Ovary (tissue), 3 donors: Measurements from ENCODE around the gene MAST4.

Experiments used
- EP300 ChIP-seq: sonication (generic); formaldehyde crosslinking; IDR thresholded peaks from one replicate; pipeline ENCODE4 v1.6.1; 2017; ENCODE audit warnings: antibody characterized with exemption
- POLR2A ChIP-seq: fragments of 450-650 bp; IDR thresholded peaks from one replicate; pipeline ENCODE4 v1.6.1; 2017; ENCODE audit warnings: antibody characterized with exemption, mild to moderate bottlenecking, moderate library complexity
- TF ChIP-seq, protein P1 (sequence below), 3 donors: fragments of 450-650 bp in 2 of 3; fragments of 200-600 bp in 1 of 3; IDR thresholded peaks; one replicate each; pipeline versions ENCODE4 v1.5.1 to v1.8.0; 2016 to 2022; ENCODE audit warnings: antibody characterized with exemption in 3 of 3, mild to moderate bottlenecking in 1 of 3
- donor health status: DM: no; HTN: no; CAD: no.

GRCh38 chr5:67013719-67014118 is 417.5 kb downstream of the MAST4 start:
- TF ChIP-seq, protein P1, sequence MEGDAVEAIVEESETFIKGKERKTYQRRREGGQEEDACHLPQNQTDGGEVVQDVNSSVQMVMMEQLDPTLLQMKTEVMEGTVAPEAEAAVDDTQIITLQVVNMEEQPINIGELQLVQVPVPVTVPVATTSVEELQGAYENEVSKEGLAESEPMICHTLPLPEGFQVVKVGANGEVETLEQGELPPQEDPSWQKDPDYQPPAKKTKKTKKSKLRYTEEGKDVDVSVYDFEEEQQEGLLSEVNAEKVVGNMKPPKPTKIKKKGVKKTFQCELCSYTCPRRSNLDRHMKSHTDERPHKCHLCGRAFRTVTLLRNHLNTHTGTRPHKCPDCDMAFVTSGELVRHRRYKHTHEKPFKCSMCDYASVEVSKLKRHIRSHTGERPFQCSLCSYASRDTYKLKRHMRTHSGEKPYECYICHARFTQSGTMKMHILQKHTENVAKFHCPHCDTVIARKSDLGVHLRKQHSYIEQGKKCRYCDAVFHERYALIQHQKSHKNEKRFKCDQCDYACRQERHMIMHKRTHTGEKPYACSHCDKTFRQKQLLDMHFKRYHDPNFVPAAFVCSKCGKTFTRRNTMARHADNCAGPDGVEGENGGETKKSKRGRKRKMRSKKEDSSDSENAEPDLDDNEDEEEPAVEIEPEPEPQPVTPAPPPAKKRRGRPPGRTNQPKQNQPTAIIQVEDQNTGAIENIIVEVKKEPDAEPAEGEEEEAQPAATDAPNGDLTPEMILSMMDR (IDR thresholded peaks at IDR 0.05): no peak
- TF ChIP-seq POLR2A (no peak), EP300 (no peak)
